Globus pallidus (tissue), 1 donor: ENCODE measurements around the gene ANO7.

Source experiments
- DNase-seq: peaks from one replicate; pipeline ENCODE4 v3.0.0-alpha.2; 2015; ENCODE audit warnings: low spot score

Gene ANO7

GRCh38 chr2:241228081-241228859 is 39.8 kb downstream of the ANO7 start:
- no peak for DNase-seq

- DNase-seq = no peak
These were observed 40.5 kb downstream of the ANO7 start for GRCh38 chr2:241228860-241229516.

GRCh38 chr2:241229563-241230401 is 41.3 kb downstream of the ANO7 start:
- DNase-seq = no peak

GRCh38 chr2:241230435-241230834 is 42.0 kb downstream of the ANO7 start:
- no peak for DNase-seq

DNA sequence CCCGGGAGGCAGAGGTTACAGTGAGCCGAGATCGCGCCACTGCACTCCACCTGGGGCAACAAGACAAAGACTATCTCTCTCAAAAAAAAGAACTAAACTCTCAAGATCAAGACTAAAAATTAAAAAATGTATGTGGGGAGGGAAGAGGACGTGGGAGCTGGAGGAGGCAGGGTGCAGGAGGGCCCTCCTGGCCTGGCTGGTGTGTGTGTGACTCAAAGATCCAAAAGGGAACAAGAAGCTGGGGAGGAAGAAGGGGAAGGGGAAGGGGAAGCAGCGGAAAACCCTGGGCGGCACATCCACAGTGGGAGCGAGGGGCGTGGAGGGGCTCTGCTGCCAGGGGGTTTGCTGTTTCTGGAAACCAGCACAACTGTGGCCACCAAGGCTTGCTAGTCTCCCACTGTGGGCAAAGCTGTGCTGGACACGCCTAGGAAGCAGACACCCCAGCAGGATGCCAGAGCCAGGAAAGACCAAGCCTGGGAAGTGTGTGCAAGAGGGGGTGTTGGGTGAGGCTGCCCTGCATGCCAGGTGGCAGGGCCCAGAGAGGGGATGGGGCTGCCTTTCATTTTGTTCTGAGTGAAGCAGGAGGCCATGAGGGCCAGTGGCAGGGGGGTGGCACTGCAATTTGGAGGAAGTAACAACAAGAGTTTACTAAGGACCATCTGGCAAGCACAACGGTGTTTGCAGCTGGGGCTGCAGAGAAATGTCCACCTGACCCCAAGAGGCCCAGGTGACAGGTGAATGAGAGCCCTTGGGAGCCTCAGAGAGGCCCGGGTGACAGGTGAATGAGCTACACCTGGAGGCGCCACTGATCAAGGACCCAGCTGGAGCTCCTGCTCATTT is 44.5 kb downstream of the ANO7 start:
- no peak for DNase-seq

DNA sequence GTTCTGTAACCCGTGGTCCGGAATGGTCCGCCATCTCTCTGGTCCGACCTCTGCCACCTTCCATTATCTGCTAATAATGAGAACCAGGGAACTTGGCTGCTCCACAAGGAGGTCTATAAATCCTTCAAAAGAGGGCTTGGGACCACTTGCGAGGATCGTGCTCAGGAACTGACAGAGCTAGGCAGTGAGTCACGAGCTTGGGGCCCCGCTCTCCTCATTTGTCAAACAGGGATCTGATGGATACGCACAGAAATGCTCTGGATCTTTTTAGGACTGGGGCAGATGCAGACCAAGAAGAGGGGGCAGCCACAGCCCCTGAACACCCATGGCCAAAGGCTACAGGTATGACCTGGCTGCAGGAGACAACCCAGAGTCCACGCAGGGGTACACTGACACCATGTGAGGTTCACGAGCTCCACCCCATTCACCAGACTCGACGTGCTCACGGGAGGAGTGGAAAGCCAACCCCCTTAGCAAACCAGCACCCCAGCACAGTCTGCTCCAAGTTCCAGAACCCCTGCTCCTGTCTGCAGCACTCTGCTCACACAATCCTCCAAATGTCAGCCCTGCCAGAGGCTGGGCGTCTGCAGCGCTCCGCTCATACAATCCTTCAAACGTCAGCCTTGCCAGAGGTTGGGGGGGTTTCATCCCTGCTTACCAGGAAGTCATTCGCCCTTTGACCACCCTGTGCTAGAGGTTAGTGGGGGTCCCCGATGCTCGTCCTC is 45.8 kb downstream of the ANO7 start:
- no peak for DNase-seq

- no peak for DNase-seq
These were observed 46.7 kb downstream of the ANO7 start for GRCh38 chr2:241234962-241235740.

DNA sequence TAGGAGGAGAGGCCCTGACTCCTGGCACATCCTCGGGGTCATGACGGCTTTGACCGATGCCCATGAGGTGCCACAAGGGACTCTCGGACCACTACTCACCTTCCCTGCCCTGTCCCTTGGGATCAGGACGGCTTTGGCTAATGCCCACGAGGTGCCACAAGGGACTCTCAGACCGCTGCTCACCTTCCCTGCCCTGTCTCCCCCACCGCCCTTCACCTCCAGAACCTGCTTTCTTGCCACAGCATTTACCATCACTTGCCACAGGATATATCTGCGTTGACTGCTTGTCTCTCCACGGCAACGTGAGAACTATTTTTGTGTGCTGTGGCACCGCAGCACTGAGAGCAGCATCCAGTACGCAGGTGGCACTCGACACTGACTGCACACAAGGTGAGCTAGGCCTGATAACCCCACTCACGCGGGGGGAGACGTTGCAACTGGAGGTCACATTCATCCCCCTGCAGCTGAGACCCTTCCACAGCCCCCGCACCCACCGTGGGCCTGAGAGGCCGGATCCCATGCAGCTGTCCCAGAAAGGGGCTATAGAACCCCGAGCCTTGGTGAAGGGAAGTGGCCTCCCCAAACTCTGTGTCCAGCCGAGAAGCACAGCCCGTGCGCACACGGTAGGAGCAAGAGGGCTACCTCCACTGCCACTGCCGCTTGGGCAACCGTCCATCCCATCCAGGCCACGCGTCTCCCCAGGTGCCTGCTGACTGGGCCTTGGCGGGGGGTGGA is 47.5 kb downstream of the ANO7 start:
- no peak for DNase-seq

- DNase-seq = no peak
These were observed 48.6 kb downstream of the ANO7 start for GRCh38 chr2:241237047-241237446.

DNA sequence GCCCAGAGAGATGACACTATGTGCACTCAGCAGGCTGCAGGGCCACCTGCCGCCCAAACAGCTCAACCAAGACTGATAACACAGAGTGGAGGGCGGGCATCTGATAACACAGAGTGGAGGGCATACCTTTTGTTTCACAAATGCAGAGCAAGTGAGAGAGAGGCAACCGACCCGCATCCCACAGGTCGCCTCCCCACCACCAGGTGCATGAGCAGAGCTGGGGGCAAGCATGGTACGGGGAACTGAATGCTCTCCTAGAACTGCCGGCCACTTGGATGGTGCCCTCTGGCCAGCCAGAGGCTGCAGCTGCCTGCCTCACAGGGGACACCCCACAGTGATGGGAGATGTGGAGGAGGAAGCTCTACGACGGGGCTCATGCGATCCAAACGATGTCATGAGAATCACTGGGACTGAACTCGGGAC is 49.5 kb downstream of the ANO7 start:
- DNase-seq = no peak

- DNase-seq = no peak
These were observed 50.3 kb downstream of the ANO7 start for GRCh38 chr2:241238693-241239198.

GRCh38 chr2:241239552-241240202 is 51.2 kb downstream of the ANO7 start:
- DNase-seq = no peak

GRCh38 chr2:241240320-241241004 is 52.0 kb downstream of the ANO7 start:
- no peak for DNase-seq

DNA sequence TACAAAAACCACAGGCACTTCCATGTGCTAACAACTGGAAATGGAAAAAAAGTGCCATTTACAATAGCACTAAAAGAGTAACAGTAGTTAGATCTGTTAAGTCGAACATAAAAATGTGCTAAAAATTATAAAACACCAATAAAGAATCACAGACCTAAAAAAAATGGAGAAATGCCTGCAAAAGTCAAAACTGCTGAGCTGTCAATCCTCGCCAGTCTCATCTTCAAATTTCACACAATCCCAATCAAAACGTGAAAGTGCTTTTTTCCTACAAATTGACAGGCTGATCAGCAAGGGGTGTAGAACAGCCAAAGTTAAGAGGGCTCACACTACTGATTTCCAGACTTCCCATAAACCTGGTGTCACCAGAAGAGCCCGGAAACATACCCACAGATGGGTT is 53.2 kb downstream of the ANO7 start:
- DNase-seq = no peak

DNA sequence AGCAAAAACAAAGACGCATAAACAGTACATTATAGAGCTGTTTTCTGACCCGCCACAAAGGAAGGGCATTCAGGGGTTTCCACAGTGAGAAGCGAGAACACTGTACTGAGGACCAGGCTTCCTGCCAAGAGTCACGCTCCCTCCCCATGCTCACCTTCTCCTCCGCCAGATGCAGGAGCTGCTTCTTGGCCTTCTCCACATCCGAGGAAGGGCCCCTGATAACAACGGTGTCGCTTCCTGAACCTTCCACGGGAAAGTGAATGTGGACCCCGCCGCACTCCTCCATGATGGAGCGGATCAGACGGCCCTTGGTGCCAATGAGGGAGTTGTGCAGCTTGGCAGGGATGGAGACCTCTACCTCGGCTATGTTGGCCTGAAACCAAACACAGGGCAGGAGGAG is 53.8 kb downstream of the ANO7 start:
- no peak for DNase-seq

GRCh38 chr2:241244368-241244767 is 55.9 kb downstream of the ANO7 start:
- no peak for DNase-seq

- no peak for DNase-seq
These were observed 59.8 kb downstream of the ANO7 start for GRCh38 chr2:241248289-241248688.

- DNase-seq = no peak
These were observed 60.4 kb downstream of the ANO7 start for GRCh38 chr2:241248897-241249296.
